Embryonic facial prominence (tissue), 1 donor: ENCODE data around the gene TMEM131.
"Not testable (repeated sequence)": the region's sequence is repeated elsewhere in the genome, so short reads cannot be mapped to it uniquely, and the experiment has no call there.

Experiments
- DNase-seq: peaks from one replicate; pipeline ENCODE4 v3.0.0-alpha.2; 2016; ENCODE audit errors: extremely low spot score

TMEM131 gene

GRCh38 chr2:97956753-97957152 is 39.0 kb downstream of the TMEM131 start:
- DNase-seq: not testable (repeated sequence)

- DNase-seq: no peak
Measured at GRCh38 chr2:97953853-97954252, 41.9 kb downstream of the TMEM131 start.

GRCh38 chr2:97952357-97952756 is 43.4 kb downstream of the TMEM131 start:
- DNase-seq: no peak

GRCh38 chr2:97951155-97951680 is 44.5 kb downstream of the TMEM131 start:
- no peak for DNase-seq

GRCh38 chr2:97950329-97951154 is 45.2 kb downstream of the TMEM131 start:
- DNase-seq: no peak

GRCh38 chr2:97948926-97949325 is 46.8 kb downstream of the TMEM131 start:
- no peak for DNase-seq

GRCh38 chr2:97945791-97946190 is 50.0 kb downstream of the TMEM131 start:
- DNase-seq: no peak

- no peak for DNase-seq
Measured at GRCh38 chr2:97936881-97937280, 58.9 kb downstream of the TMEM131 start.

GRCh38 chr2:97936199-97936598 is 59.5 kb downstream of the TMEM131 start:
- DNase-seq: no peak

- no peak for DNase-seq
Measured at GRCh38 chr2:97935719-97936161, 60.0 kb downstream of the TMEM131 start.

GRCh38 chr2:97932975-97933662 is 62.6 kb downstream of the TMEM131 start:
- no peak for DNase-seq

GRCh38 chr2:97931858-97932225 is 63.9 kb downstream of the TMEM131 start:
- no peak for DNase-seq

GRCh38 chr2:97931118-97931857 is 64.5 kb downstream of the TMEM131 start:
- no peak for DNase-seq

GRCh38 chr2:97928591-97928990 is 67.2 kb downstream of the TMEM131 start:
- DNase-seq: no peak

- no peak for DNase-seq
Measured at GRCh38 chr2:97926946-97927345, 68.8 kb downstream of the TMEM131 start.

GRCh38 chr2:97924194-97924593 is 71.6 kb downstream of the TMEM131 start:
- no peak for DNase-seq

- no peak for DNase-seq
Measured at GRCh38 chr2:97919858-97920257, 75.9 kb downstream of the TMEM131 start.

GRCh38 chr2:97918818-97919217 is 76.9 kb downstream of the TMEM131 start:
- no peak for DNase-seq

- not testable (repeated sequence) for DNase-seq
Measured at GRCh38 chr2:97917668-97918067, 78.1 kb downstream of the TMEM131 start.

GRCh38 chr2:97914691-97915213 is 81.0 kb downstream of the TMEM131 start:
- DNase-seq: no peak

GRCh38 chr2:97913846-97914245 is 81.9 kb downstream of the TMEM131 start:
- DNase-seq: no peak
